HUDEP-2 (cell line): Measurements from ENCODE around the gene BRD9.
"Not testable (repeated sequence)": the region's sequence is repeated elsewhere in the genome, so short reads cannot be mapped to it uniquely, and the experiment has no call there.

Experiments used
- DNase-seq, 76 experiments: peaks; one replicate each; lab custom pipeline; 2025; ENCODE audit not compliant: unreplicated experiment in 76 of 76; lab: John Stamatoyannopoulos, UW

Gene BRD9

GRCh38 chr5:881551-881935 lies 11.1 kb downstream of the BRD9 start:
- DNase-seq: no peak

- no peak for DNase-seq
These were observed 11.6 kb downstream of the BRD9 start for GRCh38 chr5:880816-881550.

GRCh38 chr5:878677-879076 lies 13.9 kb downstream of the BRD9 start:
- not testable (repeated sequence) for DNase-seq

GRCh38 chr5:878125-878524 lies 14.5 kb downstream of the BRD9 start:
- no peak for DNase-seq

- DNase-seq: no peak
These were observed 15.9 kb downstream of the BRD9 start for GRCh38 chr5:876398-877365.

GRCh38 chr5:875931-876330 lies 16.7 kb downstream of the BRD9 start:
- no peak for DNase-seq

- no peak for DNase-seq
These were observed 19.3 kb downstream of the BRD9 start for GRCh38 chr5:873328-873727.

- no peak for DNase-seq
These were observed 20.3 kb downstream of the BRD9 start for GRCh38 chr5:872301-872700.

GRCh38 chr5:871596-872298 lies 20.9 kb downstream of the BRD9 start:
- DNase-seq: no peak

GRCh38 chr5:870956-871355 lies 21.6 kb downstream of the BRD9 start:
- no peak for DNase-seq

GRCh38 chr5:868428-869135 lies 24.0 kb downstream of the BRD9 start:
- DNase-seq: no peak

- no peak for DNase-seq
These were observed 25.2 kb downstream of the BRD9 start for GRCh38 chr5:867300-867870.

GRCh38 chr5:865771-866170 lies 26.8 kb downstream of the BRD9 start:
- DNase-seq: no peak

GRCh38 chr5:865168-865521 lies 27.5 kb downstream of the BRD9 start:
- no peak for DNase-seq

- DNase-seq: no peak
These were observed 28.0 kb downstream of the BRD9 start for GRCh38 chr5:864492-865167.

GRCh38 chr5:863244-863805 lies 29.3 kb downstream of the BRD9 start:
- no peak for DNase-seq

GRCh38 chr5:862367-863243 lies 30.0 kb downstream of the BRD9 start:
- no peak for DNase-seq
